Measurements from ENCODE around the gene MT1A.
"Not testable (repeated sequence)": the region's sequence is repeated elsewhere in the genome, so short reads cannot be mapped to it uniquely, and the experiment has no call there.

MT1A gene

DNA sequence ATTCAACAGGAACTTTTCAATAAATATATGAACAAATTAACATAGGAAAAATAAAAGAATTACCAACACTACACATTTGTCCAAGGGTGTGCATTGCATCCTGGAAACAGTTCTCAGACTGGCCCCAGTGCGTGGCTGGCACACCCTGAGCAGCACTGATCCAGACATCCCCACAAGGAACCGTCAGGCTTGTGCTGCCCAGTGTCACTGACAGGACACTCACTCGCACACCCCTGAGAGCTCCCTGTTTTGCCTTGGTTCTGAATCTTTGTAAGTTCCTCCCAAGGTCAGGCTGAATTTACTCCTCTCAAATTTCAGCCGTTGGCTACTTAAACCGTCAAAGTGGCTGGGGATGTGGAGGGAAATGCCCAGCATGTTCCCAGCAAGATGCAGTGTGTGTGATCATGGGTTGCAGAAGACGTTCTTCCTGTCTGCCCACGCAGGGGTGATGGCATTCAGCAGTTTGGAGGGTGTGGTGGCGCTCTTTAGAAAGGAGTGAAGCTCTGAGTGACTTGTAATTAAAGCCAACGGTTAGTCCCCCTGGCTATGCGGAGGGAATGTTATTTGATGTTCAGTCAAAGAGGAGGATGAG, 28.4 kb upstream of the MT1A start:
- peak; percentile 69 to 75 for DNase-seq (ENCODE audit: low read depth in 2 of 2)

DNA sequence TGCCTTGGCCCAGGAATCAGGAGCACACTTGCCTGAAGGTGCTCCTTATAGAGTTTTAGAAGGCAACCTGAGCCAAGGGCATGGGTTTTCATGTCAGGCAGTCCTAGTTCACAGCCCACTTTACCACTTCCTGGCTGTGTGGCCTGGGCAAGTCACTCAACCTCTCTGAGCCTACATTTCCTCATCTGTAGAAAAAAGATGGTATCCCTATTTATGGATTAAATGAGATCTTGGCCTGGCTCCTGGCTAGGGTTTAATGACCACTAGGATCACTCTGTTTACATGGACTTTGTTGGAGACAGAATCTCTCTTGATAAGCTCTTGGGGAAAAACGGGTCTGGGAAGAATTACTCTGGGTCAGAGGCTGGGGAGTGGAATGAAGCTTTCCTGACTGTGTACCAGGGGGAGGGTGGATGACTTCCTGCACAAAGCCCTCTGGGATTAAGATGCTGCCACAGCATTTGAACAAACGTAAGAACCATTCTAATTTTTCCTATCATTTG, 27.8 kb upstream of the MT1A start:
- DNase-seq (ENCODE audit: low read depth in 2 of 2): no peak

DNA sequence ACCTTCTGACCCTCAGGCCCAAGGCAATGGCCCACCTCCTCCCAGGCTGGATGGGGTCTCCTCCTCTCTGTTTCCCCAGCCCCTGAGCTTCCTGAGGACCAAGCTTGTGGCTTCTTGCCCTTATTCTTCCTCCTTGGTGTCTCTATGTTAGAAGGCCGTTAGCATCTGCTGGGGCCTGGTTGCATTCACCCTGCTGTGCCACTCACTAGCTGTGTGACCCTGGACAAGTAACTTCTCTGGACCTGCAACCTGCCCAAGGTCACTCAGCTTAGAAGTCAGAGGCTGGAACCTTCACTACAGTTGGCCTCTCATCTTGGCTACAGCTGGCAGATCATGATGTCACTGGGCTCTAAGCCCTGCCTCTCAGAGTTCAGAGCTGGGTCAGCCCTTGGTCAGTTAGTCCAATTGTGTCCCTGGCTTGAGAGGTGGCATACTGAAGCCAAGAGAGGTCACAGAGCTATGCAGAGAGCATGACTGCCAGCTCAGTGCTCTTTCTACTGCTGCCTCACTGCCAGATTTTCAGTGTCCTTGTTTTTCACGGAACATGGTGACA, 27.1 kb upstream of the MT1A start:
- DNase-seq (ENCODE audit: low read depth in 2 of 2): no peak

GRCh38 chr16:56613706-56614105, 24.8 kb upstream of the MT1A start:
- DNase-seq (ENCODE audit: low read depth in 2 of 2): no peak

DNA sequence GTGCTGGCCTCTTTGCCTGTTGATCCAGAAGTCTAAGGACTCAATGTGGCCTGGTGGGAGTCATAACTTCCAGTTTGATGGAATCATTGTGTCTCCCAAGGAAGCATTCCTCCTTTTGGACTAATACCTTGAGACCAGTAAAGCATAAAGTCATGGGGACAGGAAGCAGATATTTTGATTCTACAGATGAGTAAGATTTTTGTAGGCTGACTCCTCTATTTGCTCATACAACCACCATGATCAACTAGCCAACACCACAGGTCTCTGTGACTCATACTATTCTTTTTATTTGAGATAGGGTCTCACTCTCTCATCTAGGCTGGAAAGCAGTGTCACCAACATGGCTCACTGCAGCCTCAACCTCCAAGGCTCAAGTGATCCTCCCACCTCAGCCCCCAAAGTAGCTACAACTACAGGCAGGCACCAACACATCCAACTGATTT, 23.9 kb upstream of the MT1A start:
- DNase-seq (ENCODE audit: low read depth in 2 of 2): no peak

DNA sequence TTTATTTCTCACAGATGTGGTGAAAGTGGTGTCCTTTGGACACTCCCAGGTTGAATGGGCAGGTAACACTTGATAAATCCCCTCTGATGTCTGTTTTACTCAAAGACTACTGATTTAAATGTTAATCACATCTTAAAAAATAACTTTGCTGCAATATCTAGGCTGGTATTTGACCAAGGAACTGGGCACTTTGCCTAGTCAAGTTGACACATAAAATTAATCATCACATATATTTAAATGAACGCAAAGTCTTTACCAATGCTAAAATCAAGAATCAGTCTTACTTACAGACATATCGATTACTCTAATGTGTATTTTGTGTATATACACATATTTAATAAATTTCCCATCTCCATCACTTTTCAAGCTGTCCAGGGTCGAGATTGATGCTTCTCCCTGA, 23.1 kb upstream of the MT1A start:
- DNase-seq (ENCODE audit: low read depth in 2 of 2): no peak

GRCh38 chr16:56616608-56617211, 21.8 kb upstream of the MT1A start:
- no peak for DNase-seq (ENCODE audit: low read depth in 2 of 2)

DNA sequence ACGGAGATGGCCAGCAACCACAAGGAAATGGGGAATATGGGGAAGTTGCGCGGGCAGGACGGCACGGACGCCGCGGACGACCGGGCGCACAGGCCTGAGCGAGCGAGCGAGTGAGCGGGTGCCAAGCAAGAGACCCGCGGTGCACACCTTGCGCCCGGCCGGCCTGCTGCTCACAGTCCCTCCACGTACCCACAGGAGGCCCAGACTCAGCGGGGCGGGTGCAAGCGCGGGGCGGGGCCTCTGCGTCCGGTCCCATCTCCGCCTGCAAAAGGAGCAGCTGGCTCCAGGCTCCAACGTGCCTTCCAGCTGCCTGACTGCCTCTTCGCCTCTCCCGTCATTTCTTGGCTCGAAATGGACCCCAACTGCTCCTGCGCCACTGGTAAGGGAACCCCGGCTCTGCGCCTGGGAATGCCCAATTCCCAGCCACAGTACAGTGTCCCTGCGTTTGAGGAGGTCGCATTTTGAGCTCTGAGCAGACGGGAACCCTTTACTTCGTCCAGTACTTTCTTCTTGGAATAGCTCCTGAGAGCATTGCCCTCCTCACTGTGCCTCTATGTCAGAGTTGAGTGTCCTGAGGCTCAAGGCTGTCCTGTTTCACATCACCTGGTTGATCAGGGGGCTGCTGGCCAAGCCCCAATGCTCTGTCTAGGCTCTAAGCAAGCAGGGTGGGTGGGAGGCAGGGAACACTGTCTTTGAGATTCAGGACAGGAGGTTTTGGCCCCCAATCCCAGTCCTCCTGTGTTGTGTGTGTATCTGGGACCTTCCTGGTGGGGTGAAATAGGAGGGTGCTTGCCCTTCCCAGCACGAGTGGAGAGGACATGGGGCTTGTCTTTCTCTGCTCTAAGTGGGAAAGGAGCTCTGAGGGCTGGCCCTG, 21.0 kb upstream of the MT1A start:
- peak; percentile 45 to 63 for DNase-seq (ENCODE audit: low read depth in 2 of 2)

GRCh38 chr16:56618138-56618537, 20.3 kb upstream of the MT1A start:
- DNase-seq (ENCODE audit: low read depth in 2 of 2): no peak

DNA sequence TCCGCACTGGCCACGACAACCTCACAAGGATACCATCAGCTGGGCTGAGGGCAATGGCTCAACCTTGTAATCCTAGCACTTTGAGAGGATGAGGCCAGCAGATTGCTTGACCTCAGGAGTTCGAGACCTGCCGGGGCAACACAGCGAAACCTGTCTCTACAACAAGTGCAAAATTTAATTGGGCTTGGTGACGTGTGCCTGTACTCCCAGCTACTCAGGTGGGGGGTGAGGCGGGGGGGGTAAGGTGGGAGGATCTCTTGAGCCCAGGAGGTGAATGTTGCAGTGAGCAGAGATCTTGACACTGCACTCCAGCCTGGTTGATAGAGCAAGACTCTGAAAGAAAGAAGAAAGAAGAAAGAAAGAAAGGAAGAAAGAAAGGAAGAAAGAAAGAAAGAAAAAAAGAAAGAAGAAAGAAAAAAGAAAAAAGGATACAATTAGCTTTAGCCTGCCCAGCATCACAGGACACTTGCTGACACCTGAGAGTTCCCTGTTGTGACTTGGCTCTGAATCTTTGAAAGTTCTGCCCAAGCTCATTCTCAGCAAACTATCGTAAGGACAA, 18.0 kb upstream of the MT1A start:
- DNase-seq (ENCODE audit: low read depth in 2 of 2): no peak

GRCh38 chr16:56621665-56622445, 16.6 kb upstream of the MT1A start:
- not testable (repeated sequence) for DNase-seq (ENCODE audit: low read depth in 2 of 2)

DNA sequence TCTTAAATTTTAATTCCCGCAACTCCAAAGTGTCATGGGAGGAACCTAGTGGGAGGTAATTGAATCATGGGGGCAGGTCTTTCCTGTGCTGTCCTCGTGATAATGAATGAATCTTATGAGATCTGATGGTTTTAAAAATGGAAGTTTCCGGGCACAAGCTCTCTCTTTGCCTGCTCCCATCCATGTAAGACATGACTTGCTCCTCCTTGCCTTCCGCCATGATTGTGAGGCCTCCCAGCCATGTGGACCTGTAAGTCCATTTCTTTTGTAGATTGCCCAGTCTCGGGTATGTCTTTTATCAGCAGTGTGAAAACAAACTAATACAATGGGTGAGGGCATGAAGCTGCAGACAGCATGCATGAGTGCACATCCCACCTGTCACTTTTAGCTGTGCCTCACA, 15.3 kb upstream of the MT1A start:
- DNase-seq (ENCODE audit: low read depth in 2 of 2): not testable (repeated sequence)

- no peak for DNase-seq (ENCODE audit: low read depth in 2 of 2)
Measured at GRCh38 chr16:56623637-56624036, 14.8 kb upstream of the MT1A start.

DNA sequence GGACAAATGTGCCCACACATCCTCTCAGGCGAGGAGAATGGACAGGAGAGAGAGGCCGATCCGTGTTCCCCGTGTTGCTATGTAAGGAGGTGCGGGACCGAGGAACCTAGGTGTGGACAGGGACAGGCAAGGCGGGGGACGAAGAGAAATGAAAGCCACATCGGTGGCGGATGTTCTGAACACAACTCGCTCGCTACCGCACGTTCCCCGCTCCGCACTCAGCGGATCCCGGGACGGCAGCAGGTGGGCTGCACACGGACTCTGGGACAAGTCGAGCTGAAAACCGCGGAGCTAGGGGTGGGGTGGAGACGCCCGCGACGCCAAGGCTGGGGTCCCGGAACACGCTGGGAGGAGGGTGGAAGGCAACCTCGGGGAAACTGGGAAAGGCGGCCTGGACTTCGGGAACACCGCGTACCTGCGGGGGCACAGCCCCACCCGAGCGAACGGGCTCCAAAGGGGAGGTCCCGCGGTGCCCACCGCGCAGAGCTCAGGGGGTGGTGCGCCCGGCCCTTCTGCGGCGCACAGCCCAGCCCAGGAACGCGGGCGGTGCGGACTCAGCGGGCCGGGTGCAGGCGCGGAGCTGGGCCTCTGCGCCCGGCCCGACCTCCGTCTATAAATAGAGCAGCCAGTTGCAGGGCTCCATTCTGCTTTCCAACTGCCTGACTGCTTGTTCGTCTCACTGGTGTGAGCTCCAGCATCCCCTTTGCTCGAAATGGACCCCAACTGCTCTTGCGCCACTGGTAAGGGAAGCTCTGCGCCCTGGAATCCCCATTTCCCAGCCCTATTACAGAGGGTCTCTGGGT, 13.1 kb upstream of the MT1A start, which contains the start of gene MT1E:
Gene MT1E (plus strand): TSS at position 642 of the 803 bp plus-strand sequence. CDS start 71 bp downstream, at position 713.
- DNase-seq (ENCODE audit: low read depth in 2 of 2): peak; percentile 52 to 59

GRCh38 chr16:56625943-56626654, 12.4 kb upstream of the MT1A start:
- no peak for DNase-seq (ENCODE audit: low read depth in 2 of 2)

DNA sequence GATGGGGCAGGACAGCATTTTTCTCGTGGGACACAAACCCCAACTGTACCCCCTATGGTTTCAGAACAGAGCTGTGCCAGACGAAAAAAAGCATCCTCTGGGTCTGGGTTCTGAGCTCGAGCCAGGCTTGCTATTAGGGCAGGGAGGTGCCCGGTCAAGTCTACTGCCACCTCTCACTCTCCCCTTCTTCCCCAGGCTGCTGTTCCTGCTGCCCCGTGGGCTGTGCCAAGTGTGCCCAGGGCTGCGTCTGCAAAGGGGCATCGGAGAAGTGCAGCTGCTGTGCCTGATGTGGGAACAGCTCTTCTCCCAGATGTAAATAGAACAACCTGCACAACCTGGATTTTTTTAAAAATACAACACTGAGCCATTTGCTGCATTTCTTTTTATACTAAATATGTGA, 11.8 kb upstream of the MT1A start:
- DNase-seq (ENCODE audit: low read depth in 2 of 2): no peak

DNA sequence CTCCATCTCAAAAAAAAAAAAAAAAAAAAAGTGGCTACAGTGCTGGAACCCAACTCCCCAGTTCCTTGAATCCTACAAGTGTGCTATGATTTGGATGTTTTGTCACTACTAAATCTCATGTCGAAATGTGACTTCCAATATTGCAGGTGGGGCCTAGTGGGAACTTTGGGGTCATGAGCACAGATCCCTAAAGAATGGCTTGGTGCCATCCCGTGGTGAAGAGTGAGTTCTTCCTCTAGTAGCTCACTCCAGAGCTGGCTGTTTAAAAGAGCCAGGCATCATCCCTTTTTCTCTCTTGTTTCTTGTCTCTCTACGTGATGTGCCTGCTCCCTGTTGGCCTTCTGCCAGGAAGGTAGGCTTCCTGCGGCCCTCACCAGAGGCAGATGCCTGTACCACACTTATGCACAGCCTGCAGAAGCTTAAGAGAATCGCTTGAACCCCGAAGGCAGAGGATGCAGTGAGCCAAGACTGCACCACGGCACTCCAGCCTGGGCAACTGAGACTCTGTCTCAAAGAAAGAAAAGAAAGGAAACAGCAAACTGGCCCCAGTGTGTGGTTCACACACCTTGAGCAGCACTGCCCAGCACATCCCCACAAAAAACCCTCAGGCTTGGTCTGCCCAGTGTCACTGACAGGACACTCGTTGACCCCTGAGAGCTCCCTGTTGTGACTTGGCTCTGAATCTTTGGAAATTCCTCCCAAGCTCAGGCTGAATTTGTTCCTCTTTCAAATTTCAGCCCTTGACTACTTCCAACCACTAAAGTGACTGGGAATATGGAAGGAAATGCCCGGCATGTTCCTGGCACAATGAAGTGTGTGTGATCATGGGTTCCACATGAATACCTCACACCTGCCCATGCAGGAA, 9.7 kb upstream of the MT1A start:
- no peak for DNase-seq (ENCODE audit: low read depth in 2 of 2)

DNA sequence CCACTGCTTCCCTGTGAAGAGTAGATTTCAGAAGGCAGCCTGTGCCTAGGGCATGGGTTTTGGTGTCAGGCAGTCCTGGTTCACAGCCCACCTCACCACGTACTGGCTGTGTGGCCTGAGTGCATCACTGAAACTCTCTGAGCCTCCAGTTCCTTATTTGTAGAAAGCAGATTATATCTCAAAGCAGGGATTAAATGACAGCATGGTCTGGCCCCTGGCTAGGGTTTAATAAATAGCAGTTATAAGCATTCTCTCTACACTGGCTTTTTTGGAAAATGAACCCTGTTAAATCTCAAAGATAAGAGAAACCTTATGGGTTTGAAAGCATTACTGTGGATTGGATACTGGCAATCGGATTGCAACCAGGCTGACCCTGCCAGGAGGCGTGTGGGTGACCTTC, 8.9 kb upstream of the MT1A start:
- DNase-seq (ENCODE audit: low read depth in 2 of 2): no peak

- DNase-seq (ENCODE audit: low read depth in 2 of 2): no peak
Measured at GRCh38 chr16:56630134-56630533, 8.3 kb upstream of the MT1A start.
